Endothelial cell of umbilical vein (primary cell): ENCODE results near the gene SEC31A. TPM values are rescaled to one million over a fixed set of nuclear protein-coding genes. Genes with fewer than 3 reads are reported as not detected.
"Not testable (repeated sequence)": the region's sequence is repeated elsewhere in the genome, so short reads cannot be mapped to it uniquely, and the experiment has no call there.

Experiments used
- BruUV-seq: library from RNA; stranded (reverse); fragments of 400-500 nt; replicated peaks from 2 replicates; lab custom pipeline; 2021; lab: Mats Ljungman, UMichigan
- CTCF ChIA-PET: fragments of 300-600, 350-600 bp; sonication (Branson Sonifier 250); formaldehyde crosslinking; loops from one replicate; lab custom pipeline; 2021; ENCODE audit warnings: antibody characterized with exemption, inconsistent platforms; lab: Charles Lee
- POLR2A ChIA-PET: fragments of 300-600, 350-600 bp; sonication (Branson Sonifier 250); formaldehyde crosslinking; loops from one replicate; lab custom pipeline; 2021; ENCODE audit warnings: antibody characterized with exemption, inconsistent platforms; lab: Charles Lee
- DNase-seq: peaks from one replicate; pipeline ENCODE4 v3.0.0-alpha.2; 2011; ENCODE audit warnings: low read depth, low spot score
- FAIRE-seq: peaks from 2 replicates; lab custom pipeline; 2011; peaks lifted over from hg19 to GRCh38; lab: Jason Lieb, UNC
- H2AFZ ChIP-seq: 2 replicates; pipeline ENCODE4 v1.6.0; 2012; ENCODE audit warnings: low read depth, low read length, control low read depth, inconsistent platforms
- H3K27ac ChIP-seq: 2 replicates; pipeline ENCODE4 v1.5.1; 2011; ENCODE audit warnings: low read depth, mild to moderate bottlenecking, control low read depth, low read length, moderate library complexity; ENCODE audit not compliant: insufficient read depth
- H3K27me3 ChIP-seq, 2 experiments: 2 replicates each; pipeline versions ENCODE4 v1.6.0 to v1.6.1; 2011; ENCODE audit warnings: low read length in 2 of 2, mixed read lengths in 1 of 2; ENCODE audit not compliant: control insufficient read depth in 2 of 2, insufficient read depth in 2 of 2
- H3K36me3 ChIP-seq, 2 experiments: 2 replicates in 1 of 2; 3 replicates in 1 of 2; pipeline ENCODE4 v1.5.1; 2011; ENCODE audit warnings: low read length in 2 of 2, mild to moderate bottlenecking in 1 of 2, moderate library complexity in 1 of 2; ENCODE audit not compliant: control insufficient read depth in 2 of 2, insufficient read depth in 2 of 2; ENCODE audit errors: extremely low read depth in 1 of 2
- H3K4me1 ChIP-seq: 3 replicates; pipeline ENCODE4 v1.5.1; 2011; ENCODE audit warnings: mild to moderate bottlenecking, low read length; ENCODE audit not compliant: control insufficient read depth, insufficient read depth; ENCODE audit errors: extremely low read depth
- H3K4me2 ChIP-seq: 2 replicates; pipeline ENCODE4 v1.6.1; 2011; ENCODE audit warnings: low read length, control low read depth, mixed read lengths; ENCODE audit not compliant: insufficient read depth
- H3K4me3 ChIP-seq, 3 experiments: fragments of 200-600 bp in 1 of 3; sonication (generic), shearing (Covaris generic) in 1 of 3; replicated peaks in 1 of 3; 2 replicates each; pipeline ENCODE4 v1.5.1; 2011 to 2016; ENCODE audit warnings: control low read depth in 3 of 3, low read length in 3 of 3, mild to moderate bottlenecking in 2 of 3, inconsistent platforms in 1 of 3, low read depth in 1 of 3, moderate library complexity in 1 of 3; ENCODE audit not compliant: insufficient read depth in 1 of 3
- H3K79me2 ChIP-seq: 2 replicates; pipeline ENCODE4 v1.6.0; 2012; ENCODE audit warnings: low read length, inconsistent platforms; ENCODE audit not compliant: control insufficient read depth, insufficient read depth
- H3K9ac ChIP-seq: replicated peaks from 2 replicates; pipeline ENCODE3; 2011; ENCODE audit warnings: low read length, control low read depth; ENCODE audit not compliant: insufficient read depth; ENCODE audit errors: extremely low read depth
- H3K9me1 ChIP-seq: replicated peaks from 3 replicates; pipeline ENCODE4 v1.6.0; 2011; ENCODE audit warnings: mild to moderate bottlenecking, low read length; ENCODE audit not compliant: control insufficient read depth, insufficient read depth; ENCODE audit errors: extremely low read depth
- H3K9me3 ChIP-seq: replicated peaks from 2 replicates; pipeline ENCODE4 v1.5.1; 2012; ENCODE audit warnings: low read length, inconsistent platforms; ENCODE audit not compliant: control insufficient read depth, insufficient read depth
- H4K20me1 ChIP-seq: replicated peaks from 2 replicates; pipeline ENCODE3; 2011; ENCODE audit warnings: mild to moderate bottlenecking, low read length; ENCODE audit not compliant: control insufficient read depth, insufficient read depth; ENCODE audit errors: extremely low read depth
- CTCF ChIP-seq, 2 donors: IDR thresholded peaks; 1 replicate in 1 of 2; 2 replicates in 1 of 2; pipeline ENCODE4 v1.5.1; 2011; ENCODE audit warnings: low read length in 2 of 2, mild to moderate bottlenecking in 2 of 2, moderate library complexity in 2 of 2, control low read depth in 1 of 2, inconsistent platforms in 1 of 2, low read depth in 1 of 2; ENCODE audit not compliant: insufficient read depth in 1 of 2; ENCODE audit errors: extremely low read depth in 1 of 2
- EZH2 ChIP-seq: IDR thresholded peaks from 2 replicates; pipeline ENCODE4 v1.6.1; 2012; ENCODE audit warnings: borderline replicate concordance, low read depth, mild to moderate bottlenecking, moderate library complexity, low read length, inconsistent platforms; ENCODE audit not compliant: severe bottlenecking
- FOS ChIP-seq: IDR thresholded peaks from 2 replicates; pipeline ENCODE4 v1.6.1; 2011; ENCODE audit warnings: mild to moderate bottlenecking, low read length, moderate library complexity, borderline replicate concordance; ENCODE audit not compliant: insufficient read depth
- GATA2 ChIP-seq: IDR thresholded peaks from 2 replicates; pipeline ENCODE4 v1.7.0; 2011; ENCODE audit warnings: low read depth, mild to moderate bottlenecking, moderate library complexity, mixed read lengths, low read length; ENCODE audit not compliant: insufficient read length, insufficient read depth
- JUN ChIP-seq: IDR thresholded peaks from 2 replicates; pipeline ENCODE4 v1.6.1; 2011; ENCODE audit warnings: borderline replicate concordance, low read depth; ENCODE audit not compliant: insufficient read length, insufficient read depth
- MAX ChIP-seq: IDR thresholded peaks from 2 replicates; pipeline ENCODE4 v1.6.1; 2011; ENCODE audit not compliant: insufficient read depth, insufficient read length
- MYC ChIP-seq: IDR thresholded peaks from one replicate; pipeline ENCODE4 v1.6.1; 2011; ENCODE audit warnings: mild to moderate bottlenecking, low read depth, low read length
- POLR2A ChIP-seq: IDR thresholded peaks from 2 replicates; pipeline ENCODE4 v1.6.1; 2012; ENCODE audit warnings: low read depth, mild to moderate bottlenecking, control low read depth, low read length
- POLR2AphosphoS5 ChIP-seq: IDR thresholded peaks from 2 replicates; pipeline ENCODE4 v1.6.1; 2012; ENCODE audit warnings: low read depth, mild to moderate bottlenecking, control low read depth, low read length, moderate library complexity; ENCODE audit not compliant: insufficient read depth
- dilution Hi-C: fragments of 300-500 bp; cut with MboI; formaldehyde crosslinking; loops from one replicate; pipeline ENCODE4 v1.15.0; 2019; ENCODE audit warnings: low sequenced_read_pairs; ENCODE audit not compliant: extremely low pct_ligation_motif_present
- intact Hi-C: fragments of 100-400 bp; cut with micrococcal nuclease; formaldehyde crosslinking; loops from one replicate; pipeline ENCODE4 v1.10.0; 2022
- polyA plus RNA-seq, 4 experiments: library from polyadenylated mRNA; depleted of rRNA in 3 of 4; stranded (reverse) in 3 of 4; unstranded in 1 of 4; fragments of >200 nt; gene quantifications; 2 replicates each; pipeline versions ENCODE4 v1.2.1 to v1.2.3, GENCODE V29; 2011 to 2012; ENCODE audit warnings: missing spikeins in 1 of 4
- total RNA-seq: library from RNA; stranded (reverse); gene quantifications from 2 replicates; pipeline ENCODE4 v1.2.3, GENCODE V29; 2021

Gene SEC31A
- total and polyA plus RNA-seq, 2 donors (not counting 3 experiments of a cell fraction or from before 2014, with no cell fraction given): 226 to 301 TPM

GRCh38 chr4:82866706-82867385 lies 24.1 kb downstream of the SEC31A start:
- Histone ChIP-seq H3K4me2 (no peak overlapping the region), H4K20me1 (peaks cover 3% of the 10 kb centered on the region), H3K4me1 (peaks cover 20% of the 10 kb centered on the region), H2AFZ (no peak overlapping the region), H3K4me3 (no peak overlapping the region), H3K27me3 (no peaks in the 10 kb centered on the region), H3K9me1 (no peaks in the 10 kb centered on the region), H3K9ac (no peak overlapping the region), H3K27ac (peak overlapping the region; percentile 51), H3K9me3 (no peaks in the 10 kb centered on the region), H3K36me3 (peaks cover 26 to 47% of the 10 kb centered on the region in 2 experiments), H3K79me2 (peaks cover 31% of the 10 kb centered on the region)
- intact Hi-C loops: no loop called here
- FAIRE-seq (no peak), DNase-seq (no peak)
- ChIA-PET POLR2A (interaction anchor here (0.7 kb wide), 1 partner anchor 144 kb away, joined by 3 read pairs; the partner anchor contains the start of gene LIN54), CTCF (interaction anchor here (1.0 to 1.7 kb wide), 3 partner anchors 14 to 404 kb away, joined by 5 to 11 read pairs (median 5); no protein-coding TSS in a partner anchor)
- no TSS peak for BruUV-seq
- dilution Hi-C loops: no loop called here
- TF ChIP-seq MYC (no peak), JUN (no peak), EZH2 (no peak), POLR2AphosphoS5 (no peak), MAX (no peak), GATA2 (no peak), FOS (no peak), POLR2A (no peak), CTCF (IDR thresholded peaks at IDR 0.05; ENCODE audit: extremely low read depth in 1 of 2, insufficient read depth in 1 of 2, low read depth in 1 of 2, low read length in 2 of 2) (no peak)

DNA sequence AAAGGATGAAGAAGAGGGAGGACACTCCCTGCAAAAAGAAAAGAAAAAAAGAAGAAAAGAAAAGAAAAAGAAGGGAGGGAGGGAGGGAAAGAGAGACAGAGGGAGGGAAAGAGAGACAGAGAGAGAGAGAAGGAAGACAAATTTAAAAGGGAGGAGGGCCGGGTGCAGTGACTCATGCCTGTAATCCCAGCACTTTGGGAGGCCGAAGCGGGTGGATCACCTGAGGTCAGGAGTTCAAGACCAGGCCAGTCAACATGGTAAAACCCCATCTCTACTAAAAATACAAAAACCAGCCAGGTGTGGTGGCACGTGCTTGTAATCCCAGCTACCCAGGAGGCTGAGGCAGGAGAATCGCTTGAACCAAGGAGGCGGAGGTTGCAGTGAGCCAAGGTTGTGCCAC lies 24.9 kb downstream of the SEC31A start:
- Histone ChIP-seq H3K36me3 (peaks cover 24 to 43% of the 10 kb centered on the region in 2 experiments), H3K27ac (peak overlapping the region; percentile 51), H3K79me2 (peaks cover 32% of the 10 kb centered on the region), H3K4me2 (peak overlapping the region; percentile 47), H3K4me1 (peaks cover 20% of the 10 kb centered on the region)
- H4K20me1 ChIP-seq, DNase-seq, intact Hi-C loops, BruUV-seq, H3K4me3 ChIP-seq, H2AFZ ChIP-seq, H3K27me3 ChIP-seq, H3K9ac ChIP-seq, POLR2A ChIA-PET, dilution Hi-C loops, FAIRE-seq, H3K9me3 ChIP-seq, H3K9me1 ChIP-seq: not testable (repeated sequence)
- CTCF ChIA-PET: interaction anchor here (0.7 to 1.7 kb wide), 8 partner anchors 10 to 417 kb away, joined by 3 to 11 read pairs (median 4); partner anchors contain the start of gene COPS4
